Amygdala (tissue), 56 donors: ENCODE measurements around the gene IFRD1.

Experiments
- DNase-seq, 56 donors: peaks; one replicate each; lab custom pipeline; 2025; lab: John Stamatoyannopoulos, UW

The IFRD1 gene

GRCh38 chr7:112449902-112450806 is at the start of gene IFRD1:
IFRD1 (plus strand) TSS chr7:112450460; CDS start chr7:112450689, 229 bp downstream.
- DNase-seq, result peak; percentile 77 to 100 (median 99)

- DNase-seq, result no peak
Observed at GRCh38 chr7:112404321-112404720, 45.9 kb upstream of the IFRD1 start.

- no peak for DNase-seq
Observed at GRCh38 chr7:112405286-112405685, 45.0 kb upstream of the IFRD1 start.

- no peak for DNase-seq
Observed at GRCh38 chr7:112407261-112407660, 43.0 kb upstream of the IFRD1 start.

GRCh38 chr7:112410092-112410491 is 40.2 kb upstream of the IFRD1 start:
- no peak for DNase-seq

GRCh38 chr7:112411186-112411795 is 39.0 kb upstream of the IFRD1 start:
- DNase-seq, result peak in 16 of 56 donors; percentile 2 to 49 (median 14)

- DNase-seq, result no peak
Observed at GRCh38 chr7:112414855-112415490, 35.3 kb upstream of the IFRD1 start.

- no peak for DNase-seq
Observed at GRCh38 chr7:112416127-112416526, 34.1 kb upstream of the IFRD1 start.

- DNase-seq, result no peak
Observed at GRCh38 chr7:112419543-112420130, 30.6 kb upstream of the IFRD1 start.

GRCh38 chr7:112420236-112420861 is 29.9 kb upstream of the IFRD1 start:
- peak in 2 of 56 donors; percentile 2 to 16 for DNase-seq

- no peak for DNase-seq
Observed at GRCh38 chr7:112421666-112422486, 28.4 kb upstream of the IFRD1 start.

- DNase-seq, result peak in 34 of 56 donors; percentile 1 to 58 (median 22)
Observed at GRCh38 chr7:112422842-112423496, 27.3 kb upstream of the IFRD1 start.

GRCh38 chr7:112423987-112424386 is 26.3 kb upstream of the IFRD1 start:
- no peak for DNase-seq

GRCh38 chr7:112427984-112428383 is 22.3 kb upstream of the IFRD1 start:
- DNase-seq, result no peak

- no peak for DNase-seq
Observed at GRCh38 chr7:112428715-112429114, 21.5 kb upstream of the IFRD1 start.

- DNase-seq, result no peak
Observed at GRCh38 chr7:112430649-112431048, 19.6 kb upstream of the IFRD1 start.

GRCh38 chr7:112431803-112432202 is 18.5 kb upstream of the IFRD1 start:
- no peak for DNase-seq

- DNase-seq, result no peak
Observed at GRCh38 chr7:112433289-112433688, 17.0 kb upstream of the IFRD1 start.

GRCh38 chr7:112437072-112437471 is 13.2 kb upstream of the IFRD1 start:
- DNase-seq, result no peak
